ENCODE results near the gene TPRG1L.
A peak's percentile ranks its signal among the peaks of the same experiment; 100 is the strongest.

TPRG1L gene

GRCh38 chr1:3593745-3594144 lies 31.1 kb upstream of the TPRG1L start:
- DNase-seq = no peak

GRCh38 chr1:3594706-3595377 lies 30.0 kb upstream of the TPRG1L start:
- peak in 6 of 58 donors; percentile 7 to 72 (median 12) for DNase-seq

GRCh38 chr1:3595949-3596348 lies 28.9 kb upstream of the TPRG1L start:
- DNase-seq = no peak

- DNase-seq = no peak
Observed at GRCh38 chr1:3596663-3597598, 27.9 kb upstream of the TPRG1L start.

GRCh38 chr1:3597599-3597964 lies 27.2 kb upstream of the TPRG1L start:
- no peak for DNase-seq

- DNase-seq = peak in 4 of 58 donors; percentile 8 to 16 (median 14)
Observed at GRCh38 chr1:3598051-3598491, 26.7 kb upstream of the TPRG1L start.

GRCh38 chr1:3598522-3599285 lies 26.1 kb upstream of the TPRG1L start:
- DNase-seq = no peak

GRCh38 chr1:3599286-3599811 lies 25.5 kb upstream of the TPRG1L start:
- DNase-seq = peak in 12 of 58 donors; percentile 11 to 61 (median 30)

GRCh38 chr1:3599816-3600215 lies 25.0 kb upstream of the TPRG1L start:
- no peak for DNase-seq

GRCh38 chr1:3600354-3600753 lies 24.5 kb upstream of the TPRG1L start:
- DNase-seq = no peak

GRCh38 chr1:3601743-3602142 lies 23.1 kb upstream of the TPRG1L start:
- DNase-seq = no peak

- no peak for DNase-seq
Observed at GRCh38 chr1:3602375-3602774, 22.4 kb upstream of the TPRG1L start.

- no peak for DNase-seq
Observed at GRCh38 chr1:3603156-3603555, 21.7 kb upstream of the TPRG1L start.

GRCh38 chr1:3603571-3604467 lies 21.0 kb upstream of the TPRG1L start:
- DNase-seq = no peak

- no peak for DNase-seq
Observed at GRCh38 chr1:3604468-3604974, 20.3 kb upstream of the TPRG1L start.

GRCh38 chr1:3604997-3605823 lies 19.6 kb upstream of the TPRG1L start:
- no peak for DNase-seq

GRCh38 chr1:3606779-3607702 lies 17.8 kb upstream of the TPRG1L start:
- no peak for DNase-seq

- DNase-seq = peak in 1 of 58 donors; percentile 21
Observed at GRCh38 chr1:3607703-3608065, 17.1 kb upstream of the TPRG1L start.
